Tibial nerve (tissue), 4 donors: ENCODE measurements around the gene LMOD3. TPM values are rescaled to one million over a fixed set of nuclear protein-coding genes. Genes with fewer than 3 reads are reported as not detected.

Experiments
- DNase-seq, 2 donors: peaks; one replicate each; pipeline ENCODE4 v3.0.0-alpha.2; 2019; ENCODE audit warnings: low spot score in 2 of 2
- H3K27ac ChIP-seq, 4 donors: fragments of 200-600 bp; sonication (generic) in 3 of 4; one replicate each; pipeline ENCODE4 v1.5.1; 2017 to 2019; ENCODE audit warnings: mild to moderate bottlenecking in 1 of 4
- H3K27me3 ChIP-seq, 2 donors: fragments of 200-600 bp; sonication (generic) in 1 of 2; one replicate each; pipeline versions ENCODE4 v1.5.1 to v1.6.0; 2017 to 2019
- H3K36me3 ChIP-seq, 3 donors: fragments of 200-600 bp; sonication (generic); one replicate each; pipeline ENCODE4 v1.5.1; 2018 to 2019
- H3K4me1 ChIP-seq, 4 donors: fragments of 200-600 bp; sonication (generic) in 3 of 4; one replicate each; pipeline ENCODE4 v1.5.1; 2017 to 2019
- H3K4me3 ChIP-seq, 4 donors: fragments of 200-600 bp; sonication (generic) in 3 of 4; one replicate each; pipeline ENCODE4 v1.5.1; 2017 to 2019; ENCODE audit warnings: mild to moderate bottlenecking in 1 of 4, moderate library complexity in 1 of 4
- H3K9me3 ChIP-seq, 4 donors: fragments of 200-600 bp; sonication (generic) in 3 of 4; one replicate each; pipeline ENCODE4 v1.5.1; 2017 to 2019
- EP300 ChIP-seq, 2 donors: sonication (generic); formaldehyde crosslinking; IDR thresholded peaks; one replicate each; pipeline ENCODE4 v1.6.1; 2017; ENCODE audit warnings: antibody characterized with exemption in 2 of 2, mild to moderate bottlenecking in 1 of 2
- POLR2A ChIP-seq, 2 donors: fragments of 450-650 bp; IDR thresholded peaks; one replicate each; pipeline ENCODE4 v1.6.1; 2017; ENCODE audit warnings: antibody characterized with exemption in 2 of 2, mild to moderate bottlenecking in 2 of 2, moderate library complexity in 2 of 2
- WGBS, 2 donors: methylation state at CpG; one replicate each; pipeline ENCODE4 v1.1.5; 2018; 5-methylcytosine and 5-hydroxymethylcytosine counted together
- total RNA-seq, 4 donors: library from RNA; depleted of rRNA; stranded (reverse); fragments of >200 nt; gene quantifications; one replicate each; pipeline ENCODE4 v1.1.0, GENCODE V29; 2016
- TF ChIP-seq, protein P1 (sequence below), 5 experiments: fragments of 200-600 bp in 3 of 5; fragments of 450-650 bp in 2 of 5; sonication (generic) in 3 of 5; IDR thresholded peaks; one replicate each; pipeline ENCODE4 v1.5.1; 2016 to 2019; ENCODE audit warnings: antibody characterized with exemption in 5 of 5, mild to moderate bottlenecking in 3 of 5, moderate library complexity in 2 of 5

Gene LMOD3
- not detected for total RNA-seq

DNA sequence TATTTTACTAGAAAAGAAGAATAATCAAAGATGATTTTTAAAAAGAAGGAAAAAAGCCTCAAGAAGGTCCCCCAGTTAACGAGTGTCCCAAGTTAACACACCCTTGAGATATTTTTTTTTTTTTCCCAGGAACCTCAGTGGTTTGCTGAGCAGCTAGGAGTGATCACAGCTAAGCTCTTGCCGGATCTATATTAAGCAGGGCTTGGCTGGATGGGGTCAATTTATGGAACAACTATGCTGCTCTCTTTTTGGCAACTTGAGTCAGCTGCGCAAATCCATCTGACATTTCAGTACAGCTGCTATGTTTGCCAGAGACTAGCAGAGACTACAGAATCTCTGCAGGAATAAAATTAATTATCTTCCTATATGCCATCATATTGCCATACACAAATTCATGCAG is at the start of gene LMOD3:
LMOD3 (minus strand) TSS at position 193 of the 400 bp plus-strand sequence. CDS start 209 bp downstream, outside the sequence.
- Histone ChIP-seq H3K4me3 (no peak within 1 kb of the TSS), H3K9me3 (no peaks in the 10 kb centered on the region), H3K27ac (no peak within 1 kb of the TSS), H3K27me3 (no peaks in the 10 kb centered on the region), H3K4me1 (peaks cover 0 to 9% (median 0%) of the 10 kb centered on the region in 4 donors), H3K36me3 (no peaks in the 10 kb centered on the region)
- WGBS, 2 donors, result 70 to 72% methylated on average over 3 of the region's 3 CpGs
- DNase-seq, result no peak
- TF ChIP-seq EP300 (IDR thresholded peaks at IDR 0.05) (no peak), POLR2A (IDR thresholded peaks at IDR 0.05) (no peak)

DNA sequence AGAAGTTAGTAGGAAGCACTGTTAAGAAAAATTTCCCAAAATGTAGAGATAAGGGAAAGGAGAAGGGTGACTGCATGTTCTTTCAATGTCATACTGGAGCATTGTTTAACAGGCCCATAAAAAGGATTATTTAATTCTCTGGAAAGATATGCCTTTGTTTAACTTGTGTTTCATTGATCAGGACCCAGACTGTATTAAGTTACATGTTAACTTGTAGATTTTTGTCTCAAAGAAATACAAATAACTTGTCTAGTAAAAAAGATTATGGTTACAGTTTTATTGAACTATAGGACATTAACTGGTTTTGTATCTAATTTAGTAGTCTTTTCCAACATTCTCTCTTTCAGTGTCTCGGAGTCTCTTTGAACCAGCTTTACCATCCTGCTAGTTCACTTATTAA is 49.7 kb upstream of the LMOD3 start:
- H3K36me3 ChIP-seq, result peaks cover 0 to 11% (median 0%) of the 10 kb centered on the region in 3 donors
- WGBS, 2 donors, result 91 to 97% methylated on average over 1 of the region's 1 CpG
- TF ChIP-seq EP300 (IDR thresholded peaks at IDR 0.05), result no peak
- TF ChIP-seq POLR2A (IDR thresholded peaks at IDR 0.05), result no peak
- TF ChIP-seq, protein P1, sequence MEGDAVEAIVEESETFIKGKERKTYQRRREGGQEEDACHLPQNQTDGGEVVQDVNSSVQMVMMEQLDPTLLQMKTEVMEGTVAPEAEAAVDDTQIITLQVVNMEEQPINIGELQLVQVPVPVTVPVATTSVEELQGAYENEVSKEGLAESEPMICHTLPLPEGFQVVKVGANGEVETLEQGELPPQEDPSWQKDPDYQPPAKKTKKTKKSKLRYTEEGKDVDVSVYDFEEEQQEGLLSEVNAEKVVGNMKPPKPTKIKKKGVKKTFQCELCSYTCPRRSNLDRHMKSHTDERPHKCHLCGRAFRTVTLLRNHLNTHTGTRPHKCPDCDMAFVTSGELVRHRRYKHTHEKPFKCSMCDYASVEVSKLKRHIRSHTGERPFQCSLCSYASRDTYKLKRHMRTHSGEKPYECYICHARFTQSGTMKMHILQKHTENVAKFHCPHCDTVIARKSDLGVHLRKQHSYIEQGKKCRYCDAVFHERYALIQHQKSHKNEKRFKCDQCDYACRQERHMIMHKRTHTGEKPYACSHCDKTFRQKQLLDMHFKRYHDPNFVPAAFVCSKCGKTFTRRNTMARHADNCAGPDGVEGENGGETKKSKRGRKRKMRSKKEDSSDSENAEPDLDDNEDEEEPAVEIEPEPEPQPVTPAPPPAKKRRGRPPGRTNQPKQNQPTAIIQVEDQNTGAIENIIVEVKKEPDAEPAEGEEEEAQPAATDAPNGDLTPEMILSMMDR (IDR thresholded peaks at IDR 0.05), result no peak
- H3K4me1 ChIP-seq, result peaks cover 0 to 35% (median 0%) of the 10 kb centered on the region in 4 donors
- no peaks in the 10 kb centered on the region for H3K27me3 ChIP-seq
- DNase-seq, result no peak
- no peak overlapping the region for H3K4me3 ChIP-seq
- H3K9me3 ChIP-seq, result no peaks in the 10 kb centered on the region
- peak overlapping the region in 1 of 4 donors; percentile 31 for H3K27ac ChIP-seq

DNA sequence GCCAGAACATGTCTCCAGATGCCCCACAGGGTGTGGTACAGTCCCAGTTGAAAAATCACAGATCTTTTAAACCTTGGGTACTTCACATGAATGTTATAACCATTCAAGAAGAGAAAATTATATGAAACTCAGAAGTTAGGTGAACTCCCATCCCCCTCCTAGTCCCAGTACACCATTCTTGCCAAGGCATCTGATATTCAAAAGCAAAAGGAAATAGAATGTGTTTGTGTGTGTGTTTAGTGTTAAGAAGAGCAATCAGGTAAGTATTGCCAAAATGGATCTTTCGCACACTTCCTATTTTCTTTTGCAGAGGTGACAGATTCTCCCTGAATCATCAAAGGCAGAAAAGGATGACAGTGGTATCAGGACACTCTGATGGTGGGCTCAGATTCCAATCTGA is 44.1 kb upstream of the LMOD3 start:
- 91 to 92% methylated on average over 1 of the region's 1 CpG for WGBS, 2 donors
- peaks cover 0 to 3% (median 0%) of the 10 kb centered on the region in 4 donors for H3K4me1 ChIP-seq
- no peaks in the 10 kb centered on the region for H3K27me3 ChIP-seq
- H3K4me3 ChIP-seq, result no peak overlapping the region
- H3K36me3 ChIP-seq, result peaks cover 0 to 6% (median 0%) of the 10 kb centered on the region in 3 donors
- no peak for DNase-seq
- H3K27ac ChIP-seq, result no peak overlapping the region
- TF ChIP-seq, protein P1 (IDR thresholded peaks at IDR 0.05), result no peak
- TF ChIP-seq EP300 (IDR thresholded peaks at IDR 0.05) (no peak), POLR2A (IDR thresholded peaks at IDR 0.05) (no peak)
- no peaks in the 10 kb centered on the region for H3K9me3 ChIP-seq

DNA sequence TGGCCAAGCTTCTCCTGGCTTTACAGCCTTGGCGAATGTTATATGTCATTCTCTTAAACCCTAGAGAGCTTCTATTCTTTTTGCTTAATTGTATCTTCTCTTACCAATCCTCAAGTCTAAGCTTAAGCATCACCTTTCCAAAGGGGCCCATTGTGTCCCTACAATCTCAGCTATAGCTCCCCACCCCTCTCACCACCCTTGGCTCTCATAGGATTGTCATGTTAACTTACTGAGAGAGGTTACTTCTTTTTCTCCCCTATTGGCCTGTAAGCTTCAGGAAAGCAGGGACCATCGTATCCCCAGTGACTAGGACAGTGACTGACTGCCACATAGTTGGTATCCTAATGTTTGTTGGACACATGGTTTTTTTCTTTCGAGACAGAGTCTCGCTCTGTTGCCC is 43.3 kb upstream of the LMOD3 start:
- no peaks in the 10 kb centered on the region for H3K27me3 ChIP-seq

DNA sequence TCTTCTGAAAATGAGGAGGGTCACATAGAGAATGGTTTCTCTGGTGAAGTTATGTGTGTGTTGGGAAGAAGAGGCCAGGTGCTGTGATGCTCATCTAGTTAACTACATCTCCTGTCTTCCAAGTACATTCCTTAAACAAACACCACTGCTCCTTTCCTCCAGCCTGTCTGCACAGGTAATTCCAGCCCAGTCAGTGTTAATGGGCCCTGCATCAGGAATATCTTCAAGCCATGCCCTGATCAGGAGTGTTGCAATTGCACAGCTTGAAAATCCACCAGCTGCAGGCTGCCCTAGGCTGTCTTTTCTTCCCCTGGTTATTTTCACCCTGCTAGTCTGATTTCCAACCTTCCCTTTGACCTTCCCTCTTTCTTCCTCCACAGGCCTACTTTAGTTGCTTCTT is 41.9 kb upstream of the LMOD3 start:
- TF ChIP-seq, protein P1 (IDR thresholded peaks at IDR 0.05), result no peak
- TF ChIP-seq POLR2A (IDR thresholded peaks at IDR 0.05), result no peak
- TF ChIP-seq EP300 (IDR thresholded peaks at IDR 0.05), result no peak
- DNase-seq, result no peak
- no peak overlapping the region for H3K27ac ChIP-seq
- H3K4me1 ChIP-seq, result no peaks in the 10 kb centered on the region
- no peaks in the 10 kb centered on the region for H3K27me3 ChIP-seq
- no peaks in the 10 kb centered on the region for H3K9me3 ChIP-seq
- H3K4me3 ChIP-seq, result no peak overlapping the region
- no peaks in the 10 kb centered on the region for H3K36me3 ChIP-seq

More for the DNA sequence above, 43.3 kb upstream of the LMOD3 start:
- Histone ChIP-seq H3K4me1 (no peaks in the 10 kb centered on the region), H3K4me3 (no peak overlapping the region), H3K9me3 (no peaks in the 10 kb centered on the region), H3K36me3 (no peaks in the 10 kb centered on the region), H3K27ac (no peak overlapping the region)
- no peak for DNase-seq
- WGBS, 2 donors, result 95 to 96% methylated on average over 4 of the region's 4 CpGs
- TF ChIP-seq POLR2A (IDR thresholded peaks at IDR 0.05) (no peak), EP300 (IDR thresholded peaks at IDR 0.05) (no peak)
- TF ChIP-seq, protein P1 (IDR thresholded peaks at IDR 0.05), result no peak
